ENCODE data around the gene GRID1.

The GRID1 gene

DNA sequence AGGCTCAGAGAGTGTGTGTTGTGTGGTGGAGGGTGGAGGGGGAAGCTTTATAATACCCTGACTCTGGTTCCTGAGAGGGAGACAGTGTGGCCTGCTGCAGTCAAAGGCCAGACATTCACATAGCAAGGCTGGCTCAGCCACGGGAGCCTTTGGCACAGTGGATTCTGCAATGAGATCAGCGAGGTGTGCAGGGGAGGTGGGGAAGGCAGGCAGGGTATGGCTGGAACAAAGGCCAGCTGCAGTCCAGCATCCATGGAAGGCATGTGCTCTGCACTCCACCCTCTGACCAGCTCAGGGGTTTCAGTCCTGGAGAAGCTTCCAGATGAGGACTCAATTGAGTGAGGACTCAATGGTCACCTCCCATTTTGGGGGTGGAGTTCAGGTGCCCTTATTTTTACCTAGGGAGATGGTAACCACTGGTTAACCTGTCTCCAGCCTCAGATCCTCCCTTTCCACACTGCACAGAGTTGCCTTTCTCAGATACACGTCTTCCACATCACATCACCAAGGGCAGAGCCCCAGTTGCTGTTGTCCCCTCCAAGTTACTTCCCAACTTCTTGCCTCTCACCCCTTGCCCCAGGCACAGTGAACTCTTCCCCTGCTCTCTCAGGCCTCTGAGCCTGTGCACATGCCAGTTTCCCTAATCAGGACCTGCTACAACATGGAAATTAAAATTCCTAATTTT lies 504.9 kb downstream of the GRID1 start:
- TF ChIP-seq, protein P1, sequence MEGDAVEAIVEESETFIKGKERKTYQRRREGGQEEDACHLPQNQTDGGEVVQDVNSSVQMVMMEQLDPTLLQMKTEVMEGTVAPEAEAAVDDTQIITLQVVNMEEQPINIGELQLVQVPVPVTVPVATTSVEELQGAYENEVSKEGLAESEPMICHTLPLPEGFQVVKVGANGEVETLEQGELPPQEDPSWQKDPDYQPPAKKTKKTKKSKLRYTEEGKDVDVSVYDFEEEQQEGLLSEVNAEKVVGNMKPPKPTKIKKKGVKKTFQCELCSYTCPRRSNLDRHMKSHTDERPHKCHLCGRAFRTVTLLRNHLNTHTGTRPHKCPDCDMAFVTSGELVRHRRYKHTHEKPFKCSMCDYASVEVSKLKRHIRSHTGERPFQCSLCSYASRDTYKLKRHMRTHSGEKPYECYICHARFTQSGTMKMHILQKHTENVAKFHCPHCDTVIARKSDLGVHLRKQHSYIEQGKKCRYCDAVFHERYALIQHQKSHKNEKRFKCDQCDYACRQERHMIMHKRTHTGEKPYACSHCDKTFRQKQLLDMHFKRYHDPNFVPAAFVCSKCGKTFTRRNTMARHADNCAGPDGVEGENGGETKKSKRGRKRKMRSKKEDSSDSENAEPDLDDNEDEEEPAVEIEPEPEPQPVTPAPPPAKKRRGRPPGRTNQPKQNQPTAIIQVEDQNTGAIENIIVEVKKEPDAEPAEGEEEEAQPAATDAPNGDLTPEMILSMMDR (IDR thresholded peaks at IDR 0.05; ENCODE audit: low read length, missing control alignments), result no peak
- no peak overlapping the region for H3K4me3 ChIP-seq (replicated peaks; ENCODE audit: low read depth, low read length)
- no peak for DNase-seq (ENCODE audit: low read depth)

DNA sequence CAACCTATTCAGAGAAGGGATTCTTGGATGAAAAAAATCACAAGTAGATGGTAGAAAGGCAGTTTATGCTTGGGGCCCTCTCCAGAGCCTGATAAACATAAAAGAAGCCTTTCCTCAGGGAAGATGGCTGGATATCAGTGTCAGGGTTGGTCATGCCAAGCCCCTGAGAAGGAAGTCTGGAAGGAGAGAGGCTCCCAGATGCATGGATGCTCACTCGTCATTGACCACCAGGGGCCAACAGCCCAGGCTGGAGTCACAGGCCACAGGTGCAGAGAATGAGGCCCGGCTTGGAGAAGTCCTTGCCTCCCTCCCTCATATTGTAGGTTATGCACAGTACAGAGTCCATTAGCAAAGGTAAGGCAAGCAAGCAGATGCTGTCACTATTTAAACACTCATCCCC lies 506.7 kb downstream of the GRID1 start:
- DNase-seq (ENCODE audit: low read depth), result no peak
- no peak overlapping the region for H3K4me3 ChIP-seq (replicated peaks; ENCODE audit: low read depth, low read length)
- TF ChIP-seq, protein P1 (IDR thresholded peaks at IDR 0.05; ENCODE audit: low read length, missing control alignments), result no peak

DNA sequence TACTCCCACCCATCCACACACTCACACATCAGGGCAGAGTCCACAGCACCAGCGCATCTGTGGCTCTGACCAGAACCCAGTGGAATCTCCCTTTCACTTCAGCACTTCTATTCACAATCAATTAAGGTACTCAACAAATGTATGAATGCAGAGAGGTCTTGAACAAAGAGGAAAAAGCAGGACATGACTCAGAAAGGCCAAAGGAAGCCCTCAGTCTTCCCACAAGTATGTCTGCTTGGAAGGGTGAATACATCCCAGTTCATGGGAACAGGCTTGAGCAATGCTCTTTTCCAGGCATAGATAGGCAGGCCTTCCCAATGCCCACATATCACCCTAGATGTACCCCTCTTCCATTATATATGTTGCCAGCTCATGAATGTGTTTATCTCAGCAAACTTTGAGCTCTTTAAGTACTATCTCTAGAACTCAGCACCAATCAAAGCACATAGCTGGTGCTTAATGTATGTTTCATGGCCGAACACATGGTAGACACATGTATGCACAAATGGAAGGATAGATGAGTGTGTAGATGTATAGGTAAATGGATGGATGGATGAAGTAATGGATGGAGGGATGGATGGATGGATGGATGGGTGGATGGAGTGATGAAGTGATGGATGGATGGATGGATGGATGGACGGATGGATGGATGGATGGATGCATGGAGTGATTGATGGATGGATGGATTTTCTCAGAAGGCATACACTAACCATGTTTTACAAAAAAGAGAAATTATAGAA lies 507.6 kb downstream of the GRID1 start:
- no peak for DNase-seq (ENCODE audit: low read depth)

DNA sequence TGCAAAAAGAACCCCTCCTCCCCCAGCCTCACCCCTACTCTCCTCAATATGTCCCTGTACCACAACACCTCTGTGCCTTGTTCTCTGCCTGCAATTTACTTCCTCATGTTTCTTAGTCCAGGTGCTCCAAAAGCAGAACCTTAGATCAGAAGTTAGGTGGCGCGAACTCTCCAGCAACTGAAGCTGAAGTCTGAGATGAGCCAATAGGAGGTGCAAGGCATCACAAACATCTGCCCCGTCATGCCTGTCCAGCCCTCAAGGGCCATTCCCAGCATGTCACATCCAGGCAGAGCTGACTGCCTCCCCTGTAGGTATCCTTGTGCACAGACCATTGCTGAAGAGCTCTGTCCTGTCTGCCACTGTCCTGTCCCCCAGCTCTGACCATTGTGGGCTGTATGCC lies 508.8 kb downstream of the GRID1 start:
- no peak for DNase-seq (ENCODE audit: low read depth)
- TF ChIP-seq, protein P1 (IDR thresholded peaks at IDR 0.05; ENCODE audit: low read length, missing control alignments), result no peak
- H3K4me3 ChIP-seq (replicated peaks; ENCODE audit: low read depth, low read length), result no peak overlapping the region

More for the DNA sequence above, 507.6 kb downstream of the GRID1 start:
- TF ChIP-seq, protein P1 (IDR thresholded peaks at IDR 0.05; ENCODE audit: low read length, missing control alignments), result no peak
- no peak overlapping the region for H3K4me3 ChIP-seq (replicated peaks; ENCODE audit: low read depth, low read length)

DNA sequence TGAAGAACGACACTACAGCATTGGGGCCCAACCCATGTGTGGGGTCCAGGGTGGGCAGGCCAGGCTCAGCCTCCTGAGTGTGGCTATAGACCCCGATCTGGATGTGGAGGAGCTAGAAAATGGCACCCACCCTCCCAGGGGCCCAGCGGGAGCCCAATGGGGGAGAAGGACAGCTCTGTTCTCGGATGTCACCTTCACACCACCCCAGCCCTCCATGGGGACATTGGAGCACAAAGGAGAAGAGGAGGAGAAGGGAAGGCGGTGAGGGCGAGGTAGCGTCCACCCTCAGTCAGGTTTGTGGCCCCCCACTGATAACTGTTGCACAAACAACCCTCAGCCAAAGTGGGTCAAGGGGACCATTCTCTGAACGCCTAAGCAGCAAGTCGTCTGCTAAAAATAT lies 509.3 kb downstream of the GRID1 start:
- TF ChIP-seq, protein P1 (IDR thresholded peaks at IDR 0.05; ENCODE audit: low read length, missing control alignments), result no peak
- no peak for DNase-seq (ENCODE audit: low read depth)
- H3K4me3 ChIP-seq (replicated peaks; ENCODE audit: low read depth, low read length), result no peak overlapping the region

DNA sequence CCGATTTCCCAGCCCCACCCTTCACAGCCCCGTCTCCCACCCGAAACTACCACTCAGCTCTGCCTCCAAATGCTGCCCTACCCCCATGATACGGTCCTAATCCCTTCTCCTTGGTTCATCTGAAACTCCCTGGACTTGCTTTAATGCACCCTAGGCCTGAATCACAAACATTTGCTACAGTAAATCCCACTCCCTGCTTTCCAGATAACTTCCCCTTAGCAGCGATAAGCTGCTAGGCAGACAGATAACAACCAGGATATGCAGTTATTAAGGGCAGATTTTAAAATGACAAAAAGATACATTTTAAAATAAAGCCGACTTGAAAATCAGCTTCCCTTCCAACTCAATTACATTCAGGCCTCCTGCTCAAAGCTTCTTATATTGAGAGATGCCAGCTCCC lies 514.7 kb downstream of the GRID1 start:
- no peak overlapping the region for H3K4me3 ChIP-seq (replicated peaks; ENCODE audit: low read depth, low read length)
- DNase-seq (ENCODE audit: low read depth), result no peak
- TF ChIP-seq, protein P1 (IDR thresholded peaks at IDR 0.05; ENCODE audit: low read length, missing control alignments), result no peak

Measured in fibroblast of pulmonary artery (primary cell).